HepG2 (cell line): ENCODE results near the gene LOXL3. TPM values are rescaled to one million over a fixed set of nuclear protein-coding genes. Genes with fewer than 3 reads are reported as not detected.

Source experiments
- CAMTA2 ChIP-seq: sonication (generic); formaldehyde crosslinking; IDR thresholded peaks from 2 replicates; pipeline ENCODE4 v1.4.0; 2020; ENCODE audit warnings: mild to moderate bottlenecking, missing genetic modification reagents, borderline replicate concordance
- HDAC2 ChIP-seq: sonication (generic); formaldehyde crosslinking; IDR thresholded peaks from 2 replicates; pipeline ENCODE4 v1.4.0; 2020; ENCODE audit warnings: missing genetic modification reagents
- KAT8 ChIP-seq: IDR thresholded peaks from 2 replicates; pipeline ENCODE4 v1.6.1; 2016; ENCODE audit warnings: missing genetic modification reagents, missing compliant biosample characterization
- MZF1 ChIP-seq: sonication (generic); formaldehyde crosslinking; IDR thresholded peaks from 2 replicates; pipeline ENCODE4 v1.8.1; 2023; ENCODE audit warnings: mild to moderate bottlenecking, missing genetic modification reagents, borderline replicate concordance
- NFE2L1 ChIP-seq: sonication (generic); formaldehyde crosslinking; IDR thresholded peaks from 2 replicates; pipeline ENCODE4 v1.4.0; 2020; ENCODE audit warnings: missing genetic modification reagents, mild to moderate bottlenecking, borderline replicate concordance
- NFKBIZ ChIP-seq: IDR thresholded peaks from 2 replicates; pipeline ENCODE4 v1.6.1; 2018; ENCODE audit warnings: missing genetic modification reagents, missing compliant biosample characterization
- ONECUT2 ChIP-seq: sonication (generic); formaldehyde crosslinking; IDR thresholded peaks from 2 replicates; pipeline ENCODE4 v1.4.0; 2020; ENCODE audit warnings: missing genetic modification reagents
- PITX1 ChIP-seq: sonication (generic); formaldehyde crosslinking; IDR thresholded peaks from 2 replicates; pipeline ENCODE4 v1.5.1; 2020; ENCODE audit warnings: mild to moderate bottlenecking, missing genetic modification reagents
- SCMH1 ChIP-seq: sonication (generic); formaldehyde crosslinking; IDR thresholded peaks from 2 replicates; pipeline ENCODE4 v1.9.0; 2021; ENCODE audit warnings: missing genetic modification reagents, mild to moderate bottlenecking, borderline replicate concordance
- SMAD1 ChIP-seq: sonication (generic); formaldehyde crosslinking; IDR thresholded peaks from 2 replicates; pipeline ENCODE4 v1.4.0; 2020; ENCODE audit warnings: missing genetic modification reagents, low read depth, mild to moderate bottlenecking, borderline replicate concordance
- ZFP36L1 ChIP-seq: sonication (generic); formaldehyde crosslinking; IDR thresholded peaks from 2 replicates; pipeline ENCODE4 v1.8.0; 2022; ENCODE audit warnings: mild to moderate bottlenecking, missing genetic modification reagents, moderate library complexity
- ZFP37 ChIP-seq: sonication (generic); formaldehyde crosslinking; IDR thresholded peaks from 2 replicates; pipeline ENCODE4 v1.4.0; 2020; ENCODE audit warnings: missing genetic modification reagents, borderline replicate concordance
- ZMYM4 ChIP-seq: sonication (generic); formaldehyde crosslinking; IDR thresholded peaks from 2 replicates; pipeline ENCODE4 v1.8.1; 2023; ENCODE audit warnings: mild to moderate bottlenecking, missing genetic modification reagents
- ZNF660 ChIP-seq: sonication (generic); formaldehyde crosslinking; IDR thresholded peaks from 2 replicates; pipeline ENCODE4 v1.5.1; 2020; ENCODE audit warnings: mild to moderate bottlenecking, low read depth, missing genetic modification reagents, borderline replicate concordance
- ZNF749 ChIP-seq: sonication (generic); formaldehyde crosslinking; IDR thresholded peaks from 2 replicates; pipeline ENCODE4 v1.8.0; 2022; ENCODE audit warnings: mild to moderate bottlenecking, missing genetic modification reagents, moderate library complexity, borderline replicate concordance
- polyA plus RNA-seq, 8 experiments: library from polyadenylated mRNA; depleted of rRNA in 3 of 8; stranded (reverse) in 7 of 8; unstranded in 1 of 8; fragments of >200 nt; fragmentation: Illumina TruSeq in 4 of 8; extraction: Trizol in 4 of 8; gene quantifications; 2 replicates each; pipeline versions ENCODE4 v1.2.1 to v1.2.3, GENCODE V29; 2011 to 2016; ENCODE audit warnings: low read depth in 4 of 8, missing spikeins in 1 of 8, mixed read lengths in 1 of 8; ENCODE audit not compliant: insufficient read depth in 1 of 8
- total RNA-seq, 5 experiments: library from RNA; depleted of rRNA; stranded (reverse); fragments of >200 nt; fragmentation: Illumina TruSeq; extraction: Trizol; gene quantifications; 2 replicates each; pipeline ENCODE4 v1.2.3, GENCODE V29; 2016; ENCODE audit warnings: low read depth in 1 of 5
- TF ChIP-seq, protein P1 (sequence below): sonication (generic); formaldehyde crosslinking; IDR thresholded peaks from 2 replicates; pipeline ENCODE4 v1.4.0; 2020; ENCODE audit warnings: low read depth, missing genetic modification reagents
- TF ChIP-seq, protein P2 (sequence below): sonication (generic); formaldehyde crosslinking; IDR thresholded peaks from 2 replicates; pipeline ENCODE4 v1.5.1; 2020; ENCODE audit warnings: mild to moderate bottlenecking, missing genetic modification reagents
- TF ChIP-seq, protein P3 (sequence below): sonication (generic); formaldehyde crosslinking; IDR thresholded peaks from 2 replicates; pipeline ENCODE4 v1.8.0; 2022; ENCODE audit warnings: mild to moderate bottlenecking, missing genetic modification reagents, borderline replicate concordance
- TF ChIP-seq, protein P4 (sequence below): sonication (generic); formaldehyde crosslinking; IDR thresholded peaks from 2 replicates; pipeline ENCODE4 v1.4.0; 2020; ENCODE audit warnings: missing genetic modification reagents; ENCODE audit errors: not compliant biosample characterization

The LOXL3 gene
- total and polyA plus RNA-seq, 2 of the 13 experiments (the other 11 are each of a cell fraction or from before 2014, with no cell fraction given), result 0.55 to 6.5 TPM

DNA sequence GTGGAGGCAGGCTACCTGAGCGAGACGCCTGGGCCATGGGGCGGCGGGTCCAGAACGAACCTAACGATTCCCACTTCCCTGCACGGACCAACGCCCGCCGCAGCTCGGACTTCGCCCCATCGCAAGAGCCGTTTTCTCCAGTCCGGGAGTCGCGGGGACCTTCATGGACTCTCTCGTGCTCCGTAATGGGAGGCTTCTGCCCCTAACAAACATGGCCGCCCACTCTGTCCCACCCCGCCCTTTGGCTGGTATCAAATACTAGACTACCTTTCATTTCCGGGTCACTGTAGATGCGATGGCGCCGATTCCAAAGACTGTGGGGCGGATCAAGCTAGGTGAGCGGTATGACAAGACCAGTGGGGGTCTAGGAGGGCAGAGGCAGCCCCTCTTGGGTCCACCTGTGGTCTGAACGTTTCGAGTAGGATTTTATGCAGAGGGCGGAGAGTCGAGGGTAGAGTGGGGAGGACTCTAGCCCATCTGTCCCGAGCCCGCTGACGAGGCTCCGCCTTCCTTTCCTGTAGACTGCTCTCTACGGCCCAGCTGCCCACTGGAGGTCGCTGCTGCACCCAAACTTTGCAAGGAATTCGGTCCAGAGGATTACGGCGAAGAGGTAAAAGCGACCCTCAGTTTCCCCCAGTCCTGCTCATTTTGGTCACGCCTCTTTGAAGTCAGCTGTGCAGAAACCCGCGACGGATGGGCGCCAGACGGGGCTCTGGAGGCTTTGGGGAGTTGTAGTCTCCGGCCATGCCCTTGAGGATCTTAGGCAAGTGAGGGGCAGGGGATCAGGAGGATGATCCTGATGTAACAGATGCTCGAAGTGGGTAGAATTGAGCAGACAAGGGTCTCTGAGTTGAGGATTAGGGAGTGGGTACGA is 70.7 kb downstream of the LOXL3 start, which contains the start of the genes CCDC142 and TTC31 (continued):
- TF ChIP-seq KAT8 (peak; percentile 98), PITX1 (CRISPR knock-in tag) (peak; percentile 86), HDAC2 (peak; percentile 88), CAMTA2 (no peak; the same call in 1 of the 2 replicates), SMAD1 (peak; percentile 92; the same call in 1 of the 2 replicates), ZNF660 (0 out of 2 replicates have a peak, but pooled peaks have one; percentile 44), ZFP37 (CRISPR knock-in tag) (no peak; the same call in 1 of the 2 replicates), ONECUT2 (CRISPR knock-in tag) (no peak), MZF1 (CRISPR knock-in tag) (no peak), NFE2L1 (CRISPR knock-in tag) (peak; percentile 57; the same call in 1 of the 2 replicates), ZNF749 (CRISPR knock-in tag) (no peak; the same call in none of the 2 replicates), ZFP36L1 (CRISPR knock-in tag) (no peak; the same call in 1 of the 2 replicates), ZMYM4 (CRISPR knock-in tag) (peak; percentile 84), SCMH1 (CRISPR knock-in tag) (no peak), NFKBIZ (CRISPR knock-in tag) (peak; percentile 29)
- TF ChIP-seq, protein P1, sequence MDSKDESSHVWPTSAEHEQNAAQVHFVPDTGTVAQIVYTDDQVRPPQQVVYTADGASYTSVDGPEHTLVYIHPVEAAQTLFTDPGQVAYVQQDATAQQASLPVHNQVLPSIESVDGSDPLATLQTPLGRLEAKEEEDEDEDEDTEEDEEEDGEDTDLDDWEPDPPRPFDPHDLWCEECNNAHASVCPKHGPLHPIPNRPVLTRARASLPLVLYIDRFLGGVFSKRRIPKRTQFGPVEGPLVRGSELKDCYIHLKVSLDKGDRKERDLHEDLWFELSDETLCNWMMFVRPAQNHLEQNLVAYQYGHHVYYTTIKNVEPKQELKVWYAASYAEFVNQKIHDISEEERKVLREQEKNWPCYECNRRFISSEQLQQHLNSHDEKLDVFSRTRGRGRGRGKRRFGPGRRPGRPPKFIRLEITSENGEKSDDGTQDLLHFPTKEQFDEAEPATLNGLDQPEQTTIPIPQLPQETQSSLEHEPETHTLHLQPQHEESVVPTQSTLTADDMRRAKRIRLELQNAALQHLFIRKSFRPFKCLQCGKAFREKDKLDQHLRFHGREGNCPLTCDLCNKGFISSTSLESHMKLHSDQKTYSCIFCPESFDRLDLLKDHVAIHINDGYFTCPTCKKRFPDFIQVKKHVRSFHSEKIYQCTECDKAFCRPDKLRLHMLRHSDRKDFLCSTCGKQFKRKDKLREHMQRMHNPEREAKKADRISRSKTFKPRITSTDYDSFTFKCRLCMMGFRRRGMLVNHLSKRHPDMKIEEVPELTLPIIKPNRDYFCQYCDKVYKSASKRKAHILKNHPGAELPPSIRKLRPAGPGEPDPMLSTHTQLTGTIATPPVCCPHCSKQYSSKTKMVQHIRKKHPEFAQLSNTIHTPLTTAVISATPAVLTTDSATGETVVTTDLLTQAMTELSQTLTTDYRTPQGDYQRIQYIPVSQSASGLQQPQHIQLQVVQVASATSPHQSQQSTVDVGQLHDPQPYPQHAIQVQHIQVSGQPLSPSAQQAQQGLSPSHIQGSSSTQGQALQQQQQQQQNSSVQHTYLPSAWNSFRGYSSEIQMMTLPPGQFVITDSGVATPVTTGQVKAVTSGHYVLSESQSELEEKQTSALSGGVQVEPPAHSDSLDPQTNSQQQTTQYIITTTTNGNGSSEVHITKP (CRISPR knock-in tag), result peak; percentile 71; the same call in 1 of the 2 replicates
- TF ChIP-seq, protein P2, sequence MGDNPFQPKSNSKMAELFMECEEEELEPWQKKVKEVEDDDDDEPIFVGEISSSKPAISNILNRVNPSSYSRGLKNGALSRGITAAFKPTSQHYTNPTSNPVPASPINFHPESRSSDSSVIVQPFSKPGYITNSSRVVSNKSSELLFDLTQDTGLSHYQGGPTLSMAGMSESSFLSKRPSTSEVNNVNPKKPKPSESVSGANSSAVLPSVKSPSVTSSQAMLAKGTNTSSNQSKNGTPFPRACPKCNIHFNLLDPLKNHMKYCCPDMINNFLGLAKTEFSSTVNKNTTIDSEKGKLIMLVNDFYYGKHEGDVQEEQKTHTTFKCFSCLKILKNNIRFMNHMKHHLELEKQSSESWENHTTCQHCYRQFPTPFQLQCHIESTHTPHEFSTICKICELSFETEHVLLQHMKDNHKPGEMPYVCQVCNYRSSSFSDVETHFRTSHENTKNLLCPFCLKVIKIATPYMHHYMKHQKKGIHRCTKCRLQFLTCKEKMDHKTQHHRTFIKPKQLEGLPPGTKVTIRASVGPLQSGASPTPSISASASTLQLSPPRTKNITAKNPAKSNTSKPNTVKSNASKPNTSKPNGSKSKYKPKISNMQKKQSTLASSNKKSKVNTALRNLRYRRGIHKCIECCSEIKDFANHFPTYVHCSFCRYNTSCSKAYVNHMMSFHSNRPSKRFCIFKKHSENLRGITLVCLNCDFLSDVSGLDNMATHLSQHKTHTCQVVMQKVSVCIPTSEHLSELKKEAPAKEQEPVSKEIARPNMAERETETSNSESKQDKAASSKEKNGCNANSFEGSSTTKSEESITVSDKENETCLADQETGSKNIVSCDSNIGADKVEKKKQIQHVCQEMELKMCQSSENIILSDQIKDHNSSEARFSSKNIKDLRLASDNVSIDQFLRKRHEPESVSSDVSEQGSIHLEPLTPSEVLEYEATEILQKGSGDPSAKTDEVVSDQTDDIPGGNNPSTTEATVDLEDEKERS (CRISPR knock-in tag), result peak; percentile 63
- TF ChIP-seq, protein P3, sequence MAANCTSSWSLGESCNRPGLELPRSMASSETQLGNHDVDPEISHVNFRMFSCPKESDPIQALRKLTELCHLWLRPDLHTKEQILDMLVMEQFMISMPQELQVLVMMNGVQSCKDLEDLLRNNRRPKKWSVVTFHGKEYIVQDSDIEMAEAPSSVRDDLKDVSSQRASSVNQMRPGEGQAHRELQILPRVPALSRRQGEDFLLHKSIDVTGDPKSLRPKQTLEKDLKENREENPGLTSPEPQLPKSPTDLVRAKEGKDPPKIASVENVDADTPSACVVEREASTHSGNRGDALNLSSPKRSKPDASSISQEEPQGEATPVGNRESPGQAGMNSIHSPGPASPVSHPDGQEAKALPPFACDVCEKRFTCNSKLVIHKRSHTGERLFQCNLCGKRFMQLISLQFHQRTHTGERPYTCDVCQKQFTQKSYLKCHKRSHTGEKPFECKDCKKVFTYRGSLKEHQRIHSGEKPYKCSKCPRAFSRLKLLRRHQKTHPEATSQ, result peak; percentile 61
- TF ChIP-seq, protein P4, sequence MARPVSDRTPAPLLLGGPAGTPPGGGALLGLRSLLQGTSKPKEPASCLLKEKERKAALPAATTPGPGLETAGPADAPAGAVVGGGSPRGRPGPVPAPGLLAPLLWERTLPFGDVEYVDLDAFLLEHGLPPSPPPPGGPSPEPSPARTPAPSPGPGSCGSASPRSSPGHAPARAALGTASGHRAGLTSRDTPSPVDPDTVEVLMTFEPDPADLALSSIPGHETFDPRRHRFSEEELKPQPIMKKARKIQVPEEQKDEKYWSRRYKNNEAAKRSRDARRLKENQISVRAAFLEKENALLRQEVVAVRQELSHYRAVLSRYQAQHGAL, result no peak
